ENCODE results near the gene DOK6.
"Not testable (repeated sequence)": the region's sequence is repeated elsewhere in the genome, so short reads cannot be mapped to it uniquely, and the experiment has no call there.

Gene DOK6

DNA sequence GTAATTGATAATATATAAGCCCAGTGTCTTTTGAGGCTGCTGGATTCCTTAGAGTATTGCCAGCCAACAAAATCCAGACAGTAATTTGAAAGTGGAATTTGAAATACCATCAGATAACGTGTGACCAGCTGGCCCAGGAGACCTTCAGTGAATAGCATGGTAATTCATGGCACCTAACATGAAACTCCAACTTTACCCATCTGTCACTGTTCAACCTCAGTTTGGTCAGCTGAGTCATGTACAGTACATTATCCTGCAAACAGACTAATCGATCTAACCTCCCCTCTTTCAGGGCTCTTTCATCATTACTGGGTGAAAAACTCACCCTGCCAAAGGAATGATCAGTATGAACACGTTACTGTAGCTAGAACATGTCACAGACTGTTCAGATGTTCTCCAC is 230.6 kb downstream of the DOK6 start:
- DNase-seq, result no peak

DNA sequence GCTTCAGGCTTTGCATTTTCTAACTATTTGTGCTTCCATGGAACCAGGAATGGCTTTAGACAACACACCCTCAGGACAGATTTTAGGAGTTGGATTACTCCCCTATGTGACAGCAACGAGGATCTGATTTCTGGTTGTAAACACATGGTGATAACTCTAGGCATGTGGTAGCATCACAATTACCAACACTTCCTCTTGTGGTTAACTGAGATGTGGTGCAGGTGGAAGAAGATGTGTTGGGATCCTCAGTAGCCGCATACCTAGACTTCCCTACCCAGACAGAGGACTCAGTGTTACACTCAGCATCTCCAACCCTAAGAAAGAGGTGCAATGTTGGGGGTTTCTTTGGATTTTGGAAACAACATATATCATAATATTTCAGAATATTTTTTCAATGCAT is 234.8 kb downstream of the DOK6 start:
- DNase-seq, result no peak

DNA sequence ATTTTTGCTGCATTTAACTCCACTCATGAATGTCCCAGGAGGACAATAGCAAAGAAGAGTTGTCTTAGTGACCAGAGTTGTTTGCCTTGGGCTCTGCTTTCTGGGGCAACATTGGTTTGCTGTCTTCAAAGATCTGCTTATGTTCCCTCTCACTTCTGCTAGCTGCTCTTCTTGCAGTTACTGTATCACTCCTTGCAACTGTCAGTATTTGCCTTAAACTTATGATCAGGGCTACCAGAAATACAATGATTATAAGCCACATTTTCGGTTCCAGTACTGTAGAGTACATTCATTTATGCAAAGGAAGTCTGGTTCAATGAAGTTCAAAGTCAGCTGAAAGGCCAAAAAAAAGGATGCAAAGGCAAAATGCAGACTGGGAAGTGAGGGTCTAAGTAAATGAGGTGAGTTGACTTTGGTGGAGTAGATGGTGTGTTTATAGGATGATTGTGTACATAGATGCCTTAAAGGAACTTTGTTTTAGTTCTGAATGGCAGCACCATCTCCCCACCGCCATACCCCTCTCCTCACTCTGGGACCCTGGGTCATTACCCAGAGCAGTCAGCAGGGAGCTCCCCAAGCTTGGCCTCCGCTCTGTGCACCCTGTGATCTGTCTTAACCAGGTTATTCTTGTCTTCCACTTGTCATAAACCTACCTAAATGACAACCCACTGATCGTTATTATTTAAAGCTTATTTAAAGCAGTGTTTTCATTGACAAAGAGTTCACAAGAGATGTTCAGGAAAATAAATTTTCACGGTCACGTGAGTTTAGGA is 236.0 kb downstream of the DOK6 start:
- peak; percentile 10 for DNase-seq

DNA sequence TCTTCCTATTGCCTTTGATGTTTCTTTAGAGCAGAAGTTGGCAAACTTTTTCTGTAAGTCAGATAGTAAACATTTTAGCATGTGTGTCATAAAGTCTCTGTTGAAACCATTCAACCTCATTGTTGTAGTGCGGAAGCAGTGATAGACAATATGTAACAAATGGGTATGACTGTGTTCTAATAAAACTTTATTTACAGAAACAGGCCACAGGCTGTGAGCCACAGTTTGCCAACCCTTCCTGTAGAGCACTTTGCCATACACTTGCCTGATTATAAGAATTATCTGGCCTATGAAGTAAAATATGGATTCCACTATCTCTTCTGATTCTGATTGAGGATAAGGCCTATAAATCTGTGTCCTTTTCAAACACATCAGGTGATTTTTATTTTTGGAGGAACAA is 237.4 kb downstream of the DOK6 start:
- no peak for DNase-seq

DNA sequence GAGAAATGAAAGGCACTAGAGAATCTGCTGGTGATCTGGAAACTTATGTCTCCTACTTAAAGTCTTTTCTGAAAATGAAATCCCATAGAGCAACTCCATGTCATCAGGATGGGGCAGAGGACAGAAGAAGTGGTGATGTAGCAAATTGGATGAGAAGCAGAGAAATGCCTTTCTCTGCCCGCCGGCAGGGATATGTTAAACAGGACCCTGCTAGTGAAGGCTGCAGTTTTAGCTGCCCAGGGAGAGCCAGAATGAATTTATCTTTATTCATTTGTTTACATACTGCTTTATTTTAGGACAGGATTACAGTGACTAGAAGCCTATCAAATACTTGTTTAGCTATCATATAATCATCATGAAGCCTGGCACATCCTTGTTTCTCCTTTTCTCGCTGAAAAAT is 247.0 kb downstream of the DOK6 start:
- no peak for DNase-seq

DNA sequence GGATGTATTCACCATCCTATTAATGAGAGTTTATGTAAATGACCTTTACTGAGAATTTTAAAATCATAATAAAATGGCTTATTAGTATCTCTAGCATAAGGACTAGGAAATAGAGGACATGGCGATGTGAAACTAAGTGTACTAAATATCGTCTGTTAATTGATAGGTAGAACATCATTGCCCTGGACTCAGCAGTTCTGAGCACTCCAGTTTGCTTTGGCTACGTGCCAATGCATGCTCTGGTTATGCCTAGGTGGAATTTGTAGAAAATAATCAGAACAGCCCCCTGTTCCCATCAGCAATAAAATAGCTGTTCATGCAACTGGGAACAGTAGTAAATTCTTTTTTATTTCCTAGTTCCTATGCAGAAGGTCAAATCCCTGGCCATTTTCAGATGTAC is 247.8 kb downstream of the DOK6 start:
- no peak for DNase-seq

DNA sequence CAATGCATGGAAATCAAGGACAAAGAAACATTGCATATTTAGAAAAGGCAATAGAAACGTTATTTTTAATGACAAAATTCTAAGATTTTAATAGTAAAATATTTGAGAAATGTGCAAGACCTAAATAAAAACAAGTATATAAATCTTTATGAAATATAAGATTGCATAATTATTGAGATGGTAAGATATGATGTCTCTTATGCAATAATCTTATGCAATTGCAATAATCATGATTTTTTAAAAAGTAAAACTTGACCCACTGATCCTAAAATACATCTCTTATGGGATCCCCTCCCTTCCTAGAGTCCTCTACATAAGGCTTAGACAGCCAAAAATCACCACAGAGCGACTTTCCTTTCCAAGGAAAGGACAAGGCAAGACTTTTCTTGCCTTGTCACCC is 249.0 kb downstream of the DOK6 start:
- no peak for DNase-seq

DNA sequence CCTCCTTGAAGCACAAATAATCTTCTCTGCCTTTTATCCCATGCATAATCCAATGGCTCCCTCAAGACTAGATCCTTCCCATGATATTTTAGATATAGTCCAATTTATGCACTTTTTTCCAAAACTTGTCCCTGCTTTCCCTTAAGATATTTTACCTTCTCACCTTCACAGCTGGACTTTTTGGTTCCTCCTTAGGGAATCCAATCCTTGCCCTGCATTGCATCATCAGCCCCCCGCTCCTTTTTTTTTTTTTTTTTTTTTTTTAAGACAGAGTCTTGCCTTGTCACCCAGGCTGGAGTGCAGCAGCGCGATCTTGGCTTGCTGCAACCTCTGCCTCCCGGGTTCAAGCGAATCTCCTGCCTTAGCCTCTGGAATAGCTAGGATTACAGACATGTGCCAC is 250.6 kb downstream of the DOK6 start:
- DNase-seq, result no peak

DNA sequence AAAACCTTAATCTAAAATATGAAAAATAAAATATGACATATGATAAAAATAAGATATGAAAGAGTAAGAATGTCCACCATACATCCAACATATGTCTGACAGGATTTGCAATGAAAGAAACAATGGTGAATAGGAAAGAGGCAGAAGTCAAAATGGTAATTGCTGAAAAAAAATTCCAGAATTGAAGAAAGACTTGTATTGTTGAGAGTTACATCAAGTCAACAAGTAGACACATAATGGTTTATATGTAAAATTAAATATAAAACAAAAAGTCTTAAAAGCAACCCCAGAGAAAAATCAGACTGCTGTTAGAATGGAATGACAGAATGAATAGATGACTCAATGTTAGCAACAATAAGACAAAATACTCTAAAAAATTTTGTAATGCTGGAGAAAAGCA is 255.1 kb downstream of the DOK6 start:
- no peak for DNase-seq

DNA sequence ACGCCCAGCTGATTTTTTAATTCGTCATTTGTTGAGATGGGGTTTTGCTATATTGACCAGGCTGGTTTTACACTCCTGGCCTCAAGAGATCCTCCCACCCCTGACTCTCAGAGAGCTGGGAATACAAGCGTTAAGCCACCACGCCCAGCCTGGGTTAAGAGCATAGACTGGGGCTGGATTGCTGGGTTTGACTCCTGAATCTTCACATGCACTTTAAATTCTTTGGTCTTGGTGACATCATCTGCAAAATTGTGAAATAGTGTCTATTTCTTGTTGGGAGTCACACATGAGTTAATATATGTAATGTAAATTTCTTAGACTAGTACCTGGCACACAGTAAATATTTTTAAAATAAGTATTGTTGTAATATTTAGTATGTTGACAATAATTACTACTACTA is 257.4 kb downstream of the DOK6 start:
- DNase-seq, result no peak

DNA sequence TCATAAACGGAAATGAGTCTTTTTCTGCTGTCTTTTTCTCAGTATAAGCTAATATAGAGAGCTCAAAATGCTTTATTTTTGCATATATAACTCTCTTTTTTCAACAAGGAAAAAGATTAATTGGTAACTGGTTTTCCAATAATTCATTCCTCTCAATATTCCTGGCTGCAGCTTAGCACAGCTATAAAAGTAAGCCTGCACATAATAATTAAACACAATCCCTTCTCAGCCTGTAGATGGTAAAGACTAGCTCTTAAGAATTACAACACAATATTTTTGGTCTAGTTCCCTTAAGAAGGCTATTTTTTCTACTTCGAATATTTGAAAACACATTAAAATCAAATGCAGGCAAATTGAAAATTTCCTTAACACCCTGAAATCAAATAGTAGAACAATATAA is 258.0 kb downstream of the DOK6 start:
- DNase-seq, result no peak

DNA sequence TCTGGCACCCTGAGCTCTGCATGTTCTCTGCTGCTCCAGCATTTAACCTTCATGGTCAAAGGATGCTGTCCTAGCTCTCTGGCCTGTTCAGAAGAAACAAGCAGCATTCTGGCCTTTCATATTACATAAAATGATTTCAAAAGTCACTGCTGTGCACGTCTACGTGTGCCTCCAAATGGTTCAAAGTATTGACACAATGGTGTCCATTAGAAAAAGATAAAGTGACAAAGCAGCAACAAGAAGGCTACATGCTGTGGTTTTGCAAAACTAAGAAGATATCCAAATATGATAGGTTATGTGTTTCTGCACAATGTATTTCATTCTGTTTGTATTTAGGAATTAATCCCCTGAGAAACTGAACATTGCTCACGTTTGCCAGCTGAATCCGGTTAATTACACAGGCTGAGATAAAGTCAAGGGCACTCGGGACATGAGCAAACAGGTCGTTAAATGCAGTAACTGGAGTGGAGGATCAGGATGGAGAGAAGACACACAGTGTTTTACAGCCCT is 258.5 kb downstream of the DOK6 start:
- no peak for DNase-seq

DNA sequence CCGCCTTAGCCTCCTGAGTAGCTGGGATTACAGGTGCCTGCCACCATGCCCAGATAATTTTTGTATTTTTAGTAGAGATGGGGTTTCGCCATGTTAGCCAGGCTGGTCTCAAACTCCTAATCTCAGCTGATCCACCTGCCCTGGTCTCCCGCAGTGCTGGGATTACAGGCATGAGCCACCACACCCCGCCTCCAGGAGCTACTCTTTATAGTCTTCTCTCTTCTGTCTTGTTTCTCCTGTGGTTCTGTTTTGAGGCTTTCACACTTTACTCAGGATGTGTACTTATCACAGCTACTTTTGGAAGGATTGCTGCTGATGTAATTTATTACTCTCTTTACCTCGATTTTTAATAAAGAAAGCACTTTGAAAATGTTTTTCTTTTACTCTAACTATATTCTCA is 261.4 kb downstream of the DOK6 start:
- DNase-seq, result not testable (repeated sequence)

DNA sequence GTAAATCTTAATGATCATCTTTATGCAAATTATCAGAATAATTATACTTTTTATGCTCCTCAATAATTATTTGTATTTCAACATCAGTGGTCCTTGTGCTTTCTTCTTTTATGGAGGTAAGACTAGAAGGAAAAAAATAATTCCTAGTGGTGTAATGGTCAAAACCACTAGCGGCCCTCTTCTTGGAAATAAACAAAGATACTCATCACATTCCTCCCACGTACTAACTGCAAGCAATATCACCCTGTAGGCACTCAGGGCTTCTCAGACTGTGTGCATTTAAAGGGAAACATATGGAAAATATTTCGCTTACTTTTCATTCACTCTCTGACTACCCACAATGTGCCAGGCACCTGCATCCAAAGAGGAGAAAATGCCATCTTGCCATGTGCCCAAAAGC is 263.7 kb downstream of the DOK6 start:
- DNase-seq, result no peak

DNA sequence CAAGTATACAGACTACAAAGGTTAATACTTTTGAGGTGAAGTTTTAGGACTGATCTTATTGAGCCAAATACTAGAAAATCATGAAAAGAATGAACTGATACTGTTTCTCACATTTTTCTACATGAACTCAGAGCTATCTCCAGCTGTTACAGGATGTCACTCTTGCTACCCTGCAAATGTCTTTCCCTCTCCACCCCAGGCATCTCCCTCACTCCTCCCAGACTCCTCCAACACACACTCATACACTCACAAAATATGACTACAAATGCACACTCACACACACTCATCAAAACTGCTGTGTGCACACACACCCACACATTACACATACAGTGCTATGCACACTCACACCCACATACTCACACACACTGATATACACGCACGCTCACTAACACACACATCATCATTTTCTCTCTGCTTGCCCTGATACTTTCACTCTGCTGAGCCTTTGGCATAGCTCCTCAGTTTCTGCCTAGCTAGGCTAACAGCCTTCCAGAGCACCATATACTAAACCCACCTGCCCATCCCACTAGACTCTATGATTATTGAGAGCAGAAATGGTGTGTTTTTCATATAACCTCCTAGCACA is 273.7 kb downstream of the DOK6 start:
- no peak for DNase-seq

DNA sequence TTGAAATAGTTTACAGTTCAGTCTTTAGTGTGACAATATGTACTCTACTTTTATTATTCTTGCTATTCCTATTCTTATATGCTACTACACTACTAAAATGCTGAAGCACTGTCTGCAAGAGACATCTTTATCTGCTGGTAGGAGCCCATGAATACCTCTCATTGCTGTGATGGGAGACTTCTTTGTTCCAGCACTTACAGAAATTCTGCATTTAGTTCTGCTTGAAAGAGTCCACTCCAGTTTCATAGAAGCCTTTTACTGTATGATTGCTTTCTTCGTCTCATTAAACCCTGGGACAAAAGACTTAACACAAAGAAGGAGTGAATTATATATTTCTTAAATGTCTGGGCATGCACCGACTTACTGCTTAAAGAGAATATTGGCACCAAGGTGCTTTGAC is 274.3 kb downstream of the DOK6 start:
- no peak for DNase-seq

DNA sequence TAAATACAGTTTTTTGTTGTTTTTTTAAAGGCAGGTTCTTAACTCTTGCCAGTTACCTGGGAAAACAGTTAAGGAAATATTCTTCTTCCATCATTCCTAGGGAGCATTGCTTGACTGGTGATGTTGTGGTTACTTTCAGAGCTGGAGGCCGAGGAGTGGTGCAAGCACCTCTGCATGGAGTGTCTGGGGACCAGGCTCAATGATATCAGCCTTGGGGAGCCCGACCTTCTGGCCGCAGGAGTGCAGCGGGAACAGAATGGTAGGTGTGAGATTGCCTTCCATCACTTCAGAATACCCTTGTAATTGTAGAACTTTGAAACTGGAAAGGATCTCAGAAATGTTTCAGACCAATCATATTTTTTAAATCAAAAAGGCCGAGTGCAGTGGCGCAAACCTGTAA is 276.9 kb downstream of the DOK6 start:
- no peak for DNase-seq

DNA sequence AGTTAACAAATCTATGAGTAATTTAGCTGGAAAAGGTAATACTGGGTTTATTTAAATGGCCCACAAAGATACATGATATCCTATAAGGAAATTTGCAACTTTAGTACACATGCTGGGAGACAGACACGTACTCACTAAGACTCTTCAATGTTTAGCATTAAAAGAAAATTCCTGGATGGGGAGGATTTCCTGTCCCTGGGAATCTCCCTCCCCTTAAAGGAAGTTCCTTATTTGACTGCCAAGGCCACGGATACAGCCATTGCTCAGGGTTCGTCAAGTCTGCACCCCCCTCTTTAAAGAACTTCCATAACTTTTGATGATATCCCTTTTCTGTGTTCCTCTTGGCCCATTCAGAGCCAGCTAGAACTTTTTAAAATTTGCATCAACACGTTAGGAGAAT is 279.4 kb downstream of the DOK6 start:
- DNase-seq, result no peak

DNA sequence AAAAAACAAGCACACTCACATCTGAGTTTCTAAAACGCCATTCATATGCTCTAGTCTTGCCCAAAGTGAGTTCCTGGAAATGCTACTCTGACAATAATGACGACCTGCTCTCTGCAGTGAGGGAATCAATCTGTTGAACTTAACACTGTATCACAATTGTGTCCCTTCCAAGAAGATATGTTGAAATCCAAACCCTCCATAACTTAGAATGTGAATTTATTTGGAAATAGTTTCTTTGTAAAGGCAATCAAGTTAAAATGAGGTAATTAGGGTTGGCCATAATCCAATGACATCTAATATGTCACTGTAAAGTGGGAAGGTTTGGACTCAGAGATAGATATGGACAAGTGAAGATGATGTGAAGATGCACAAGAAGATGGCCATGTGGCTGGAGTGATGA is 282.5 kb downstream of the DOK6 start:
- DNase-seq, result no peak

DNA sequence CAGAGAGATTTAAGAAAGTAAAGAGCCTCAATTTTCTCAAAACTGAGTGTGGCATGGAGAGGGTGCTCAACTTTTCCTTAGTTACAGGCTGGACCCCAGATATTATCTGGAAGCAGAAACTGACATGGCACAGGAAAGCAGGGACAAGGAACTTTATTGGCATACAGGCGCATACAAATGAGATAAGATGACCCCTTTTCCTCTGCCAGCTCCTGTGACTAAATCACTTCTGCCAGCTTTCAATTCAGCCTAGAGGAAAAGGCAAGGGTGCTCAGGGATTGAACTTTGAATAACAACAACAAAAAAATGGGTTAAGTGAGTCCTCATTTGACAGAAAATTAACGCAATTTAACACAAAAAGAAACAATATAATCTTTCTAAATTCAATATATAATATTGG is 284.1 kb downstream of the DOK6 start:
- no peak for DNase-seq

DNA sequence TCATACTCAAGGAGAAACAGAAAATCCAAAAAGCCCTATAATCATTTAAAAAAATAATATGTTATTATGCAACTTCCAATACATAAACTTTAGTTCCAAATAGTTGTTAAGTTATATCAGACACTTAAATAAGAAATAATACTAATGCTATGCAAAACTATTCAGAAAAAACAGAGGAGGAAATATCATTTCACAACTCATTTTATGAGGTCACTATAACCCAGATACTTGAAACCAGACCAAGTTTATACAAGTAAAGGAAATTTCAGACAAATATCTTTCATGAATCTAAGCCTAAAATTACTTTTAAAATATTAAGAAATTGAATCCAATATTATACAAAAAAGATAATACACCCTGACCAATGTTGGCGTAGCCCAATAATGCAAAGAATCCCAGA is 286.2 kb downstream of the DOK6 start:
- DNase-seq, result no peak

DNA sequence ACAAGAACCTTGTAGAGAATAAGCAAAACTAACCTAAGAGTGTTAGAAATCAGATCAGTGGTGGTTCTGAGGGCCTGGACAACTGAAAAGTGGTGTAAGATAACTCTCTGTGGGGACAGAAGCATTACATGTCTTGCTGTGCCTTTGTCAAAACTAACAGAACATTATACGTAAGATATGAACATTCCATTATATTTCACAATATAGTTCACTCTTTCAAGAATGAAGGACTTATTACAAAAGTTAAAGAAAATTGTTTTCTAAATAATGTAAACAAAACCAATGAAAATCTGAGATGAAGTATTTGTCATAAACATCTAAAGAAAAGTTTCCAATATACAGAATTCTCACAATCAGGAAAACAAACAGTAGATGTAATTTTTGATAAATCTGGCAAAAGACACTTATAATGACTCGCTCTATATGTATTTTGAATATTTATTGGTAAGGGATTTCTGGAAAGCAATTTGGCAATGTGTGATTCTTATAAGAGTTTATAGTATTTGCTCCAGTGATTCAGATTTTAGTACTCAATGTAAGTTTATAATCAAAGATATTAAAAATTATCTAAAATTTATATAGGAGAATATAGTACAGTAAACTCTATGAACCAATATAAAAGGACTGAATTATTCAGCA is 288.6 kb downstream of the DOK6 start:
- DNase-seq, result no peak

DNA sequence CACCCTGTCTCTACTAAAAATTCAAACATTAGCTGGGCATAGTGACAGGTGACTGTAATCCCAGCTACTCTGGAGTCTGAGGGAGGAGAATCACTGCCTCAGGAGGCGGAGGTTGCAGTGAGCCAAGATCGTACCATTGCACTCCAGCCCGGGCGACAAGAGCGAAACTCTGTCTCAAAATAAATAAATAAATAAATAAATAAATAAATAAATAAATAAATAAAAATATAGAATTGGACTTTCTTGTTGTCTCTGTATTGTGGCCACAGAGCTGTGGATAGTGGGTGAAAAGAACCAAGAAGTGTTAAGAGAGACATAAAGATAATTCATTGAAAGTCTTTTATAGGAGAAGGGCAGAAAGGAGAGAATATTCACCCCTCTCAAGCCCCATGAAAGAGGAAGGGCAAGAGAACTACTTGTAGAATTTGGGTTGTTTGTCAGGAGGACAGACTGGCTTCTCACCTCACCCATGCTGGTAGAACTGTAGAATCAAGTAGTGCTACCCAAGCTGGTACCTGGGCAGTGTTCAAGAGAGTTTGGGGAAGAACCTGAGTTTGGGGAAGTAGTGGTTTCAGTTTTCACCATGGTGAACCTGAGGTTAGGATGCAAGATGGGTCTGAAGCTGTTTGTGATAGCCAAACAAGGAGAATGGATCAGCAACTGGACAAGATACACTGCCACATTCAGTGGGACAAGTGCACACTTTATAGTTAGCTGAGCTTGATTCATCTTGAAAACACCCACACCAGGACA is 290.5 kb downstream of the DOK6 start:
- no peak for DNase-seq

DNA sequence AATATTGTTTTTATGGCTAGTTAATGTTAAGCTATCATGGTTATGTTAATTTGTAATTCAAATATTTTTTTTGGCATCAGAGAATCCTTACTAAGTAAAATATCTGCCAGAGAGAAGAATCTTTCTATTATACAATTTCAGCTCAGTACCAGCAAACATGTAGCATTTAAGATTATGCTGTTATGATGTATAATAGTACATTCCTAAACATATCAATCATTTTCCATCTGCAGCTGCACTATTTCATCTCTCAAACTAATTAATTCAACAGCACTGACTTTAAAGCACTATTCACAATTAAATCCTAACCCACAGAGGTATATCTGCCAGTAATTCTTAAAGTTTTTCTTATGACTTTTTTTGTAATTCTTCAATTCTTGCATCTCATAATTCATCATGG is 296.4 kb downstream of the DOK6 start:
- DNase-seq, result no peak

All from stimulated activated CD4-positive, alpha-beta T cell treated with anti-CD3 and anti-CD28 coated beads, Interleukin-4, amount 100 ng/mL, for 1 hour (primary cell).